PC-3 (cell line): ENCODE results near the gene PAPOLB.

ENCODE experiments used
- CTCF ChIP-seq: fragments of 300-600 bp; sonication (generic); conservative IDR thresholded peaks from 2 replicates; pipeline ENCODE4 v1.5.1; 2017; ENCODE audit warnings: antibody characterized with exemption, low read depth, mild to moderate bottlenecking, low read length
- EZH2 ChIP-seq: fragments of 300-600 bp; sonication (generic); IDR thresholded peaks from one replicate; pipeline ENCODE4 v1.6.1; 2017; ENCODE audit warnings: antibody characterized with exemption, mild to moderate bottlenecking, low read length; ENCODE audit not compliant: unreplicated experiment
- EZH2phosphoT487 ChIP-seq: fragments of 300-600 bp; sonication (generic); IDR thresholded peaks from 2 replicates; pipeline ENCODE4 v1.6.1; 2018; ENCODE audit warnings: mild to moderate bottlenecking, antibody characterized with exemption, low read length, borderline replicate concordance

DNA sequence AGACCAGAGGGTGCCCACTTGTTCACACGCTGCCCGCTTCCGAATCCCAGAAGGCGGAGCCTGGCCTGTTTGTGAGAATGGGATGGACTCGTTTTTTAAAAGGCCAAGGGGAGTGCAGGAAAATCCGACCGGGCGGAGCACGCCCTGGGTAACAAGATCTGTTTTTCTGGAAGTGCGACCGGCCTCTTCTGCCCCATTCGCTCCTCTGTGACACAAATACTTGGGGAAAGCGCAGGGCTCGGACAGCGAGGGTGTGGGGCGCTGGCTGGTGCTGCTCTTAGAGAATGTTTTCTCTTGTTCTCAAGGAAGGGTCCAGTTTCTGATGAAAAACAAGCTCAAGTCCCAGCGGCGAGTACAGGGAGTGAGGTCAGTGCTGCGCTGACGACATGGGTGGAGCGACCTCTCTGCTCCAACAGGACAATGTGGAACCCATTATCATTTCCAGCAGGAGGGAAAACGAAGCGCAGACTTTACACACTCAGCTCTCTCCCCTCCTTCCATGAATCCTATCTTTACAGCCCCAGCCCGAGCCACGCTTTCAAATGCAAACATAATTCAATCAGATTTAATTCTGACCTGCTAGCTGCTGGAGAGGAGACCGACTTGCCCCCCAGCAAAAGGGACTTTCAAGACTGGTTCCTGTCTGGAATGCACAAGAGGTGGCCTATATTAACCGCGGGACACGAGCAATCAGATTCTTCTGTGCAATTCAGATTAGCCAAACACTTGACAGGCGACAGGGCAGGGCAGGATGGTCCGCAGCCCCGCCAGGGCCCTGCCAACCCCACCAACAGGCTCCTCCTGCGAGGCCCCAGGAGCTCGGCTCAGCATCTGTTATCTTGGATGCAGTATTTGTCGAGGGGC lies 20.6 kb upstream of the PAPOLB start:
- TF ChIP-seq CTCF (no peak), EZH2 (no peak), EZH2phosphoT487 (no peak)
